ENCODE data around the gene ZRANB3. TPM values are rescaled to one million over a fixed set of nuclear protein-coding genes. Genes with fewer than 3 reads are reported as not detected.

ZRANB3 gene
- total and polyA plus RNA-seq, 2 experiments from 2014 or later, result 10.5 to 16.8 TPM

- TF ChIP-seq CTCF (conservative IDR thresholded peaks at IDR 0.05; ENCODE audit: low read depth in 2 of 2) (no peak), POLR2AphosphoS5 (IDR thresholded peaks at IDR 0.05; ENCODE audit: low read depth) (no peak), REST (IDR thresholded peaks at IDR 0.05; ENCODE audit: unreplicated experiment) (no peak), STAT1 (IDR thresholded peaks at IDR 0.05; ENCODE audit: unreplicated experiment) (no peak)
Measured at GRCh38 chr2:135167273-135167672, 363.7 kb downstream of the ZRANB3 start (continued).

GRCh38 chr2:135164431-135164830, 366.6 kb downstream of the ZRANB3 start:
- Mint-ChIP-seq H3K9me3 (no peaks in the 10 kb centered on the region), H3K4me1 (peaks cover 8% of the 10 kb centered on the region; the same call in 1 of the 3 replicates), H3K27me3 (ENCODE audit: insufficient read depth, low read depth, poor library complexity) (no peaks in the 10 kb centered on the region), H3K36me3 (ENCODE audit: low read depth) (peaks cover 42% of the 10 kb centered on the region), H3K27ac (no peak overlapping the region), H3K4me3 (no peak overlapping the region)
- no peaks in the 10 kb centered on the region for H3K4me1 ChIP-seq (ENCODE audit: insufficient read depth)
- ATAC-seq (no peak), DNase-seq (ENCODE audit: low spot score) (no peak)
- no peak overlapping the region for H3K4me3 ChIP-seq
- no peaks in the 10 kb centered on the region for H3F3A ChIP-seq (replicated peaks; ENCODE audit: low read depth)
- no peak overlapping the region for H2AFZ ChIP-seq
- no peaks in the 10 kb centered on the region for H3K79me2 ChIP-seq (replicated peaks; ENCODE audit: insufficient read depth)
- H4K20me1 ChIP-seq (replicated peaks; ENCODE audit: insufficient read depth), result peaks cover 4% of the 10 kb centered on the region
- H3K9me2 ChIP-seq (ENCODE audit: insufficient read depth), result no peaks in the 10 kb centered on the region
- H3K36me3 ChIP-seq (ENCODE audit: insufficient read depth), result peaks cover 42% of the 10 kb centered on the region
- no peak overlapping the region for H3K4me2 ChIP-seq
- H3K27me3 ChIP-seq (ENCODE audit: insufficient read depth), result no peaks in the 10 kb centered on the region
- H3K27ac ChIP-seq (ENCODE audit: low read depth), result no peak overlapping the region
- TF ChIP-seq REST (IDR thresholded peaks at IDR 0.05; ENCODE audit: unreplicated experiment) (no peak), ZNF331 (CRISPR knock-in tag; IDR thresholded peaks at IDR 0.05; ENCODE audit: low read depth) (no peak), EZH2phosphoT487 (IDR thresholded peaks at IDR 0.05; ENCODE audit: unreplicated experiment) (no peak), CTCF (conservative IDR thresholded peaks at IDR 0.05; ENCODE audit: low read depth in 2 of 2) (no peak), POLR2AphosphoS5 (IDR thresholded peaks at IDR 0.05; ENCODE audit: low read depth) (no peak), EZH2 (IDR thresholded peaks at IDR 0.05; ENCODE audit: low read depth, unreplicated experiment) (no peak), NANOG (IDR thresholded peaks at IDR 0.05; ENCODE audit: borderline replicate concordance) (no peak), ETS1 (IDR thresholded peaks at IDR 0.05) (no peak), JUNB (IDR thresholded peaks at IDR 0.05; ENCODE audit: unreplicated experiment) (no peak)

Data from GM23338 (cell line).